Lung (tissue), 12 donors: ENCODE results near the gene AKR1A1. TPM values are rescaled to one million over a fixed set of nuclear protein-coding genes. Genes with fewer than 3 reads are reported as not detected.

Experiments used
- ATAC-seq: fragments of 200-7000 bp; cut with Tn5 transposase; one replicate; pipeline ENCODE4 v1.9.1; 2020; ENCODE audit warnings: moderate number of reproducible peaks; ENCODE audit not compliant: insufficient read depth, low FRiP score
- DNase-seq, 3 donors: peaks; one replicate each; pipeline ENCODE4 v3.0.0-alpha.2; 2013 to 2017
- H3K27ac ChIP-seq, 2 donors: one replicate each; pipeline ENCODE4 v1.5.1; 2013; ENCODE audit warnings: mild to moderate bottlenecking in 2 of 2, moderate library complexity in 2 of 2, control low read depth in 1 of 2, inconsistent platforms in 1 of 2, low read depth in 1 of 2, low read length in 1 of 2
- H3K27me3 ChIP-seq, 3 donors: one replicate each; pipeline ENCODE4 v1.5.1; 2013; ENCODE audit warnings: low read length in 2 of 3; ENCODE audit not compliant: control insufficient read depth in 3 of 3, insufficient read depth in 3 of 3
- H3K36me3 ChIP-seq, 4 donors: one replicate each; pipeline ENCODE4 v1.5.1; 2013; ENCODE audit warnings: low read length in 4 of 4, mild to moderate bottlenecking in 1 of 4, moderate library complexity in 1 of 4; ENCODE audit not compliant: control insufficient read depth in 4 of 4, insufficient read depth in 4 of 4
- H3K4me1 ChIP-seq, 5 donors: one replicate each; pipeline ENCODE4 v1.5.1; 2013; ENCODE audit warnings: low read length in 5 of 5, mild to moderate bottlenecking in 2 of 5, moderate library complexity in 1 of 5; ENCODE audit not compliant: control insufficient read depth in 5 of 5, insufficient read depth in 5 of 5
- H3K4me3 ChIP-seq: one replicate; pipeline ENCODE4 v1.5.1; 2013; ENCODE audit warnings: mild to moderate bottlenecking, control low read depth, moderate library complexity
- H3K9ac ChIP-seq, 2 donors: one replicate each; pipeline ENCODE4 v1.5.1; 2013; ENCODE audit warnings: low read length in 2 of 2, control low read depth in 1 of 2; ENCODE audit not compliant: insufficient read depth in 1 of 2
- H3K9me3 ChIP-seq, 4 donors: one replicate each; pipeline ENCODE4 v1.5.1; 2013; ENCODE audit warnings: low read length in 3 of 4, mild to moderate bottlenecking in 1 of 4, moderate library complexity in 1 of 4; ENCODE audit not compliant: control insufficient read depth in 4 of 4, insufficient read depth in 3 of 4
- CTCF ChIP-seq: IDR thresholded peaks from 2 replicates; pipeline ENCODE4 v1.5.1; 2012; ENCODE audit warnings: mild to moderate bottlenecking; ENCODE audit errors: control extremely low read depth, extremely low read depth
- WGBS, 2 donors: extraction: QIAGEN DNeasy Blood & Tissue Kit; methylation state at CpG; one replicate each; pipeline ENCODE4 v1.1.7; 2013; 5-methylcytosine and 5-hydroxymethylcytosine counted together
- polyA plus RNA-seq, 2 donors: library from polyadenylated mRNA; stranded (reverse); fragments of 200-250 nt; gene quantifications; one replicate each; pipeline ENCODE4 v1.2.1, GENCODE V29; 2013
- total RNA-seq, 2 donors: library from RNA; depleted of rRNA in 1 of 2; stranded (reverse); fragments of >200 nt in 1 of 2; gene quantifications; one replicate each; pipeline ENCODE4 v1.2.1, GENCODE V29; 2014 to 2021
- donor health status: control.
- donor health status: control.
- donor health status: Bipolar disorder and iron deficiency.
- donor health status: healthy.
- donor health status: DM: yes; HTN: yes; CAD: no.

Gene AKR1A1
- total and polyA plus RNA-seq, 4 donors, result 92.6 to 214 (median 210) TPM

DNA sequence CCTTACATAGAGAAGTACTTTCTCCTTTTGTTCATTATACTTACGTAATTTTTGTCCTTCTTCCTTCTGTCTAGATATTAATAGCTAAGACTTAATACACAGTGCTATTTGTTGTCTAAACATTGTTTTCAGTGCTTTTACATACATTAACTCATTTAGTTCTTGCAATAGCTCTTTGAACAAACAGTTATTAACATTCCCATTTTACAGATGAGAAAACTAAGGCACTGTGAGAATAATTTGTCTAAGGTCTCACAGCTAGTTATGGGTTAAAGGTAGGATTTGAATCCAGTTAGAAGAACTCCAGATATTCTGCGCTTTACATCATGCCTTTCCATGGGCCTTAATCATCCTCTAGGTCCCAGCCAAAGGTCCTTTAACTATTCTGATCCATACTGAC is 53.6 kb downstream of the AKR1A1 start:
- H3K4me1 ChIP-seq, result no peaks in the 10 kb centered on the region
- ATAC-seq (no peak), DNase-seq (no peak)
- no peak overlapping the region for H3K27ac ChIP-seq
- no peak for TF ChIP-seq CTCF
- H3K27me3 ChIP-seq, result no peaks in the 10 kb centered on the region
- 96 to 98% methylated on average over 2 of the region's 2 CpGs for WGBS, 2 donors
- peaks cover 3 to 40% (median 27%) of the 10 kb centered on the region in 4 donors for H3K36me3 ChIP-seq
- no peak overlapping the region for H3K4me3 ChIP-seq
- no peak overlapping the region for H3K9ac ChIP-seq
- no peaks in the 10 kb centered on the region for H3K9me3 ChIP-seq

GRCh38 chr1:45607404-45608074 is 56.9 kb downstream of the AKR1A1 start:
- no peak overlapping the region for H3K27ac ChIP-seq

DNA sequence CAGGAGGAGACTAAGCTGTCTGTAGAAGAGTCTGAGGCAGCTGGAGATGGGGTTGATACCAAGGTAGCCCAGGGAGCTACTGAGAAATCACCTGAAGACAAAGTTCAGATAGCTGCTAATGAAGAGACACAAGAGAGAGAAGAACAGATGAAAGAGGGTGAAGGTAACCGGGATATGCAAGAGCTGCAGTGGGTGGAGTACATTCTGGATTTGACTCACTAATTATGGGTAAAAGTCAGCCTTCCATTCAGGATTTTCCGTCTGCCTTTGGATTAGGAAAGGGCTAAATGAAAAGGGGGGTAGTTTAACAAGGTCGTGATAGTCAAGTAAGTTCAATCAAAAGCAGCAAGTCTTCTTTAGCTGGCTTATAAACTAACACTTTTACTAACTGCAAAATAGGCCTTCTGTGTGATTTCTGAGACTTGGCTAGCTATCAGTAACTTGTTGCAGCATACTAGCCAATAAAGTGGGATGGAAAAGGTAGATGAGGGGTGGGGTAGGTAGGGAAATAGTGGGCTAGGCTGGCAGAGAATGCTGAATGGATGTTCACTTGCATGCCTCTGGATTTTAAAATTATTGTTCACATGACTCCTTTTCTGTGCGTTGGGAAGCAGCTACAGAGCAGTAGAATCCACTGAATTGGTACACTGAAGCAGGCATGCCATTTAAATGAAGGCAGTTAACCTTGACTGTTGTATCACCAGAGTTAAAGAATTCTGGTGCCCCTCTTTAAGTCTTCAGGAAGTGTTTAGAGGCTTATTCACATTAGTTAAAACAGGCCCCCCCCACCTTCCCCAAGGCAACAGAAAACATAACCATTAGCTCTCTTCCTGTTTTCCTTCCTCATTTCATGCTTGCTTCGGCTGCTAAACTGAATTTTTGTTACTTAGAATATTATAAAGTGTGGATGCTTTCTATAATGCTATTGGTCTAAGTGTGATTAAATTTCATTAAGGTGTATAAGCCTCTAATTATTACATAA is 57.8 kb downstream of the AKR1A1 start:
- no peak for TF ChIP-seq CTCF
- Histone ChIP-seq H3K27ac (no peak overlapping the region), H3K27me3 (no peaks in the 10 kb centered on the region), H3K36me3 (peaks cover 13 to 63% (median 42%) of the 10 kb centered on the region in 4 donors), H3K4me3 (no peak overlapping the region), H3K4me1 (no peaks in the 10 kb centered on the region), H3K9ac (no peak overlapping the region), H3K9me3 (no peaks in the 10 kb centered on the region)
- WGBS, 2 donors, result 59 to 77% methylated on average over 5 of the region's 5 CpGs
- DNase-seq, result no peak
- no peak for ATAC-seq

More at GRCh38 chr1:45607404-45608074, 56.9 kb downstream of the AKR1A1 start:
- H3K4me3 ChIP-seq, result no peak overlapping the region
- no peaks in the 10 kb centered on the region for H3K27me3 ChIP-seq
- no peaks in the 10 kb centered on the region for H3K4me1 ChIP-seq
- no peak overlapping the region for H3K9ac ChIP-seq
- no peak for TF ChIP-seq CTCF
- H3K36me3 ChIP-seq, result peaks cover 8 to 56% (median 37%) of the 10 kb centered on the region in 4 donors
- H3K9me3 ChIP-seq, result no peaks in the 10 kb centered on the region
- DNase-seq (no peak), ATAC-seq (no peak)
- WGBS, 2 donors, result 61 to 78% methylated on average over 6 of the region's 6 CpGs
